ENCODE data around the gene ASB7. TPM values are rescaled to one million over a fixed set of nuclear protein-coding genes. Genes with fewer than 3 reads are reported as not detected.

ASB7 gene
- total and polyA plus RNA-seq, 10 donors = 3.4 to 27.1 (median 16.2) TPM

- intact Hi-C loops (cut with DNase I; ENCODE audit: low total_unique reads) = no loop called here
- H3K36me3 ChIP-seq = peaks cover 0 to 53% (median 13%) of the 10 kb centered on the region in 6 donors
- H3K9me3 ChIP-seq = no peaks in the 10 kb centered on the region
- WGBS, 5 donors = 94 to 97% (median 95%) methylated on average over 8 of the region's 8 CpGs
- H3K27ac ChIP-seq = no peak overlapping the region
- no peak overlapping the region for H3K4me3 ChIP-seq
- TF ChIP-seq POLR2AphosphoS5 (IDR thresholded peaks at IDR 0.05) (no peak), POLR2A (IDR thresholded peaks at IDR 0.05) (no peak)
- DNase-seq = no peak
- H3K4me1 ChIP-seq = peaks cover 0 to 15% (median 0%) of the 10 kb centered on the region in 6 donors
- no peaks in the 10 kb centered on the region for H3K27me3 ChIP-seq (replicated peaks in 1 of 7)
Observed at GRCh38 chr15:100648951-100649350, 46.6 kb downstream of the ASB7 start.

- intact Hi-C loops (cut with DNase I; ENCODE audit: low total_unique reads) = no loop called here
- Histone ChIP-seq H3K36me3 (peaks cover 0 to 53% (median 13%) of the 10 kb centered on the region in 6 donors), H3K4me3 (no peak overlapping the region), H3K4me1 (peaks cover 0 to 3% (median 0%) of the 10 kb centered on the region in 6 donors), H3K27ac (no peak overlapping the region), H3K27me3 (replicated peaks in 1 of 7) (no peaks in the 10 kb centered on the region), H3K9me3 (no peaks in the 10 kb centered on the region)
- TF ChIP-seq POLR2A (IDR thresholded peaks at IDR 0.05) = no peak
- no peak for TF ChIP-seq POLR2AphosphoS5 (IDR thresholded peaks at IDR 0.05)
- TF ChIP-seq CTCF (IDR thresholded peaks at IDR 0.05 in 8 of 11, conservative IDR thresholded peaks at IDR 0.05 in 3 of 11) = no peak
- 87 to 98% (median 91%) methylated on average over 1 of the region's 1 CpG for WGBS, 5 donors
- DNase-seq = no peak
Observed at GRCh38 chr15:100650685-100651084, 48.3 kb downstream of the ASB7 start.

- no peak overlapping the region for H3K4me3 ChIP-seq
- no peak overlapping the region for H3K27ac ChIP-seq
- no peaks in the 10 kb centered on the region for H3K4me1 ChIP-seq
- no peak for TF ChIP-seq POLR2A (IDR thresholded peaks at IDR 0.05)
- no peak for TF ChIP-seq POLR2AphosphoS5 (IDR thresholded peaks at IDR 0.05)
- TF ChIP-seq CTCF (IDR thresholded peaks at IDR 0.05 in 8 of 11, conservative IDR thresholded peaks at IDR 0.05 in 3 of 11) = no peak
- WGBS, 5 donors = 93 to 97% (median 94%) methylated on average over 5 of the region's 5 CpGs
- DNase-seq = no peak
- no peaks in the 10 kb centered on the region for H3K27me3 ChIP-seq (replicated peaks in 1 of 7)
- no peaks in the 10 kb centered on the region for H3K9me3 ChIP-seq
- H3K36me3 ChIP-seq = peaks cover 0 to 53% (median 13%) of the 10 kb centered on the region in 6 donors
- intact Hi-C loops (cut with DNase I; ENCODE audit: low total_unique reads) = no loop called here
Observed at GRCh38 chr15:100651253-100651652, 48.9 kb downstream of the ASB7 start.

- no peak overlapping the region for H3K27ac ChIP-seq
- peaks cover 0 to 53% (median 13%) of the 10 kb centered on the region in 6 donors for H3K36me3 ChIP-seq
- WGBS, 5 donors = 87 to 96% (median 88%) methylated on average over 2 of the region's 2 CpGs
- no peak for TF ChIP-seq POLR2AphosphoS5 (IDR thresholded peaks at IDR 0.05)
- TF ChIP-seq POLR2A (IDR thresholded peaks at IDR 0.05) = no peak
- no peak for TF ChIP-seq CTCF (IDR thresholded peaks at IDR 0.05 in 8 of 11, conservative IDR thresholded peaks at IDR 0.05 in 3 of 11)
- intact Hi-C loops (cut with DNase I; ENCODE audit: low total_unique reads) = no loop called here
- no peaks in the 10 kb centered on the region for H3K27me3 ChIP-seq (replicated peaks in 1 of 7)
- DNase-seq = no peak
- H3K4me3 ChIP-seq = no peak overlapping the region
- no peaks in the 10 kb centered on the region for H3K9me3 ChIP-seq
- no peaks in the 10 kb centered on the region for H3K4me1 ChIP-seq
Observed at GRCh38 chr15:100652116-100652515, 49.7 kb downstream of the ASB7 start.

- no peak for DNase-seq
- no peaks in the 10 kb centered on the region for H3K9me3 ChIP-seq
- H3K27ac ChIP-seq = no peak overlapping the region
- WGBS, 5 donors = 70 to 84% (median 72%) methylated on average over 1 of the region's 1 CpG
- TF ChIP-seq POLR2AphosphoS5 (IDR thresholded peaks at IDR 0.05) (no peak), POLR2A (IDR thresholded peaks at IDR 0.05) (no peak), CTCF (IDR thresholded peaks at IDR 0.05 in 8 of 11, conservative IDR thresholded peaks at IDR 0.05 in 3 of 11) (no peak)
- no peak overlapping the region for H3K4me3 ChIP-seq
- H3K27me3 ChIP-seq (replicated peaks in 1 of 7) = no peaks in the 10 kb centered on the region
- H3K4me1 ChIP-seq = no peaks in the 10 kb centered on the region
- peaks cover 0 to 39% (median 7%) of the 10 kb centered on the region in 6 donors for H3K36me3 ChIP-seq
- intact Hi-C loops (cut with DNase I; ENCODE audit: low total_unique reads) = no loop called here
Observed at GRCh38 chr15:100653608-100654007, 51.2 kb downstream of the ASB7 start.
